ENCODE data around the gene DUSP8.

DUSP8 gene

DNA sequence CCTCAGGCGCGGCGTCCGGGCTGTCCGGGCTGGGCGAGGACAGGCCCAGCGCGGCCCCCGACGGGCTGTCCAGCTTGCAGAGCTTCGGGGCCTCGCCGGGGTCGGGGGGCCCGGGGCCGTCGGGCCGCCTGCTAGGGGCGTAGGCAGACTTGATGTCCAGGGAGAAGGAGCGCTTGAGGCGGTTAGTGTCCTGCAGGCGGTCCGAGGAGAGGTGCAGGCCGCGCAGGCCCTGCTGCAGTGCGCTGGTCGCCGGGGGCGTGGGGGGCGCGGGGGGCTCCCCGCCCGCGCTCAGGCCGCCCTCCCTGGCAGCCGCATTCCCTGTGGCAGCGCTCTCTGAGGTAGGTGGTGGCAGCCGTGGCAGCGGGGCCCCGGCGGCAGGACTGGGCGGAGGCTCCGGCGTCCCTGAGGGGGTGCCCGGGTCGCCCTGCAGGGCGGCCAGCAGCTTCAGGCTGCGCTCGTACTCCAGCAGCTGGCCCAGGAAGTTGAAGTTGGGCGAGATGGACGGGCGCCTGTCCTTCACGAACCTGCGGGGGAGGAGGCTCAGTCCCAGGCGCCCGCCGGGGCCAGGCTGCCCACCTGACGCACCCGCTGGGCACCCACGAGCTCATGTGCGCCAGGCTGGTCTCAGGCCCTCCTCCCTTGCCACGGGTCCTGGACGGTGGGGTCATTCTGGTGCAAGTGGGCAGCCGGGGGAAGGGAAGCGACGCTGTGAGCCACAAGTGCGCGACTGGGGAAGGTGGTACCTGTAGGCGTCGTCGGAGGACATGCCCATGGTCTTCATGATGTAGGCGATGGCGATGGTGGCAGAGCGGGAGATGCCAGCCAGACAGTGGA lies 14.8 kb downstream of the DUSP8 start:
- TF ChIP-seq PPARA (CRISPR knock-in tag; IDR thresholded peaks at IDR 0.05; ENCODE audit: borderline replicate concordance), result no peak
- TF ChIP-seq ESRRG (CRISPR knock-in tag; IDR thresholded peaks at IDR 0.05), result no peak
- TF ChIP-seq ARNTL (CRISPR knock-in tag; IDR thresholded peaks at IDR 0.05; ENCODE audit: borderline replicate concordance, low read depth), result no peak
- TF ChIP-seq OSR1 (CRISPR knock-in tag; IDR thresholded peaks at IDR 0.05), result no peak
- TF ChIP-seq ZNF565 (CRISPR knock-in tag; conservative IDR thresholded peaks at IDR 0.05; ENCODE audit: low read depth), result no peak
- TF ChIP-seq ZFP30 (CRISPR knock-in tag; IDR thresholded peaks at IDR 0.05), result no peak
- TF ChIP-seq BACH2 (CRISPR knock-in tag; IDR thresholded peaks at IDR 0.05; ENCODE audit: borderline replicate concordance), result no peak
- no peak for TF ChIP-seq TCF4 (CRISPR knock-in tag; IDR thresholded peaks at IDR 0.05; ENCODE audit: borderline replicate concordance)
- TF ChIP-seq SNAI2 (CRISPR knock-in tag; IDR thresholded peaks at IDR 0.05), result no peak

GRCh38 chr11:1556278-1556902 lies 15.7 kb downstream of the DUSP8 start:
- ATAC-seq, result no peak
- TF ChIP-seq, protein P1, sequence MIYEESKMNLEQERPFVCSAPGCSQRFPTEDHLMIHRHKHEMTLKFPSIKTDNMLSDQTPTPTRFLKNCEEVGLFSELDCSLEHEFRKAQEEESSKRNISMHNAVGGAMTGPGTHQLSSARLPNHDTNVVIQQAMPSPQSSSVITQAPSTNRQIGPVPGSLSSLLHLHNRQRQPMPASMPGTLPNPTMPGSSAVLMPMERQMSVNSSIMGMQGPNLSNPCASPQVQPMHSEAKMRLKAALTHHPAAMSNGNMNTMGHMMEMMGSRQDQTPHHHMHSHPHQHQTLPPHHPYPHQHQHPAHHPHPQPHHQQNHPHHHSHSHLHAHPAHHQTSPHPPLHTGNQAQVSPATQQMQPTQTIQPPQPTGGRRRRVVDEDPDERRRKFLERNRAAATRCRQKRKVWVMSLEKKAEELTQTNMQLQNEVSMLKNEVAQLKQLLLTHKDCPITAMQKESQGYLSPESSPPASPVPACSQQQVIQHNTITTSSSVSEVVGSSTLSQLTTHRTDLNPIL (CRISPR knock-in tag; IDR thresholded peaks at IDR 0.05; ENCODE audit: low read depth), result no peak
- TF ChIP-seq GLIS3 (CRISPR knock-in tag; IDR thresholded peaks at IDR 0.05) (no peak), ZFP3 (CRISPR knock-in tag; IDR thresholded peaks at IDR 0.05) (no peak), ZC3H10 (CRISPR knock-in tag; IDR thresholded peaks at IDR 0.05) (no peak), ZFP30 (CRISPR knock-in tag; IDR thresholded peaks at IDR 0.05) (no peak)

More for the DNA sequence above, 14.8 kb downstream of the DUSP8 start:
- no peak for ATAC-seq

DNA sequence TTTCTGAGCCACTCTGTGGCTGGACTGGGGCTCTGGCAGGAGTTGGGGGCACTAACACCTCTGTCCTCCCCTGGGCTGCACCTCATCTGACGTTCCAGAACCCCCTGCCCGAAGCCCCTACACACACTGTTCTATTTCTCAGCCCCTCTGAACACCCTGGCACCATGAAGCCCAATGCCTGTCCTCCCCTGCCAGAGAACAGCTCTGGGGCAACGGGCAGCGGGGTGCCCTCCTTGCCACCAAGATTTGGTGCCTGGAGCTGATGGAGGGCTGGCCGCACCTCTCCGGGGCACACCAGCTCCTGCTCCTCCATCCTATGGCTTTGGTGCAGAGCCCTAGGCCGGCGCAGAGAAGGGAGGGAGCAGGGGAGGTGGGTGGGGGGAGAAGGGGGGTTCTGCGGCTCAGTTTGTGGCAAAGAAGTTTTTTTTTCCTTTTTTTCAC lies 16.3 kb downstream of the DUSP8 start:
- TF ChIP-seq ZFP3 (CRISPR knock-in tag; IDR thresholded peaks at IDR 0.05) (no peak), SNAI2 (CRISPR knock-in tag; IDR thresholded peaks at IDR 0.05) (no peak), TOX (CRISPR knock-in tag; IDR thresholded peaks at IDR 0.05; ENCODE audit: borderline replicate concordance) (no peak), GLIS3 (CRISPR knock-in tag; IDR thresholded peaks at IDR 0.05) (no peak), OSR1 (CRISPR knock-in tag; IDR thresholded peaks at IDR 0.05) (no peak), ZFP30 (CRISPR knock-in tag; IDR thresholded peaks at IDR 0.05) (no peak), ARNTL (CRISPR knock-in tag; IDR thresholded peaks at IDR 0.05; ENCODE audit: borderline replicate concordance, low read depth) (no peak), ZNF70 (CRISPR knock-in tag; IDR thresholded peaks at IDR 0.05) (no peak), ZNF8 (CRISPR knock-in tag; IDR thresholded peaks at IDR 0.05) (no peak), CSRNP3 (CRISPR knock-in tag; IDR thresholded peaks at IDR 0.05) (no peak), TSHZ2 (CRISPR knock-in tag; IDR thresholded peaks at IDR 0.05) (no peak)
- TF ChIP-seq, protein P2, sequence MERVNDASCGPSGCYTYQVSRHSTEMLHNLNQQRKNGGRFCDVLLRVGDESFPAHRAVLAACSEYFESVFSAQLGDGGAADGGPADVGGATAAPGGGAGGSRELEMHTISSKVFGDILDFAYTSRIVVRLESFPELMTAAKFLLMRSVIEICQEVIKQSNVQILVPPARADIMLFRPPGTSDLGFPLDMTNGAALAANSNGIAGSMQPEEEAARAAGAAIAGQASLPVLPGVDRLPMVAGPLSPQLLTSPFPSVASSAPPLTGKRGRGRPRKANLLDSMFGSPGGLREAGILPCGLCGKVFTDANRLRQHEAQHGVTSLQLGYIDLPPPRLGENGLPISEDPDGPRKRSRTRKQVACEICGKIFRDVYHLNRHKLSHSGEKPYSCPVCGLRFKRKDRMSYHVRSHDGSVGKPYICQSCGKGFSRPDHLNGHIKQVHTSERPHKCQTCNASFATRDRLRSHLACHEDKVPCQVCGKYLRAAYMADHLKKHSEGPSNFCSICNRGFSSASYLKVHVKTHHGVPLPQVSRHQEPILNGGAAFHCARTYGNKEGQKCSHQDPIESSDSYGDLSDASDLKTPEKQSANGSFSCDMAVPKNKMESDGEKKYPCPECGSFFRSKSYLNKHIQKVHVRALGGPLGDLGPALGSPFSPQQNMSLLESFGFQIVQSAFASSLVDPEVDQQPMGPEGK (CRISPR knock-in tag; IDR thresholded peaks at IDR 0.05; ENCODE audit: borderline replicate concordance), result no peak
- TF ChIP-seq, protein P1 (CRISPR knock-in tag; IDR thresholded peaks at IDR 0.05; ENCODE audit: low read depth), result no peak
- no peak for ATAC-seq

Measured in SK-N-SH treated with all-trans-retinoic acid at 6 μM for 48 hours (cell line).